A549 (cell line): ENCODE data around the gene CACNA2D2. TPM values are rescaled to one million over a fixed set of nuclear protein-coding genes. Genes with fewer than 3 reads are reported as not detected.

Source experiments
- ATAC-seq, 2 experiments: fragments of 200-7000 bp in 1 of 2; fragments of >200 bp in 1 of 2; cut with Nextera tagmentation in 1 of 2; cut with Tn5 transposase in 1 of 2; 3 replicates each; pipeline versions ENCODE4 v1.8.0 to v1.9.1; 2018 to 2020; ENCODE audit warnings: mild to moderate bottlenecking in 1 of 2, moderate library complexity in 1 of 2
- CTCF ChIA-PET: fragments of 300-600 bp; sonication (Branson Sonifier 250); formaldehyde crosslinking; extraction: SDS; loops from one replicate; lab custom pipeline; 2021; ENCODE audit warnings: antibody characterized with exemption, inconsistent platforms; lab: Yijun Ruan, JAX
- POLR2A ChIA-PET: fragments of 350-600 bp; formaldehyde crosslinking; extraction: SDS; loops from one replicate; lab custom pipeline; 2021; ENCODE audit warnings: antibody characterized with exemption, inconsistent platforms; lab: Yijun Ruan, JAX
- DNase-seq, 2 experiments: peaks; one replicate each; pipeline versions ENCODE4 v3.0.0 to v3.0.0-alpha.2; 2011 to 2016; ENCODE audit warnings: low read depth in 1 of 2, low spot score in 1 of 2
- FAIRE-seq: peaks from 2 replicates; lab custom pipeline; 2011; peaks lifted over from hg19 to GRCh38; lab: Jason Lieb, UNC
- H3K27ac ChIP-seq, 2 experiments: fragments of >200 bp; sonication (Bioruptor Twin); formaldehyde crosslinking; 3 replicates each; pipeline ENCODE4 v1.5.1; 2016 to 2017
- H3K4me1 ChIP-seq: fragments of >200 bp; sonication (Bioruptor Twin); formaldehyde crosslinking; 3 replicates; pipeline ENCODE4 v1.6.1; 2016
- H3K4me2 ChIP-seq: fragments of >200 bp; sonication (Bioruptor Twin); formaldehyde crosslinking; 3 replicates; pipeline ENCODE4 v1.6.1; 2016
- H3K4me3 ChIP-seq: fragments of >200 bp; sonication (Bioruptor Twin); formaldehyde crosslinking; 3 replicates; pipeline ENCODE4 v1.5.1; 2016
- H3K9me3 ChIP-seq: fragments of >200 bp; sonication (Bioruptor Twin); formaldehyde crosslinking; 3 replicates; pipeline ENCODE4 v1.6.1; 2016
- BHLHE40 ChIP-seq: IDR thresholded peaks from 2 replicates; pipeline ENCODE4 v1.6.1; 2012; ENCODE audit warnings: low read depth, low read length, inconsistent platforms
- CBX8 ChIP-seq: fragments of 200-600 bp; sonication (generic); IDR thresholded peaks from 2 replicates; pipeline ENCODE4 v1.6.1; 2016
- CEBPB ChIP-seq, 2 experiments: fragments of >200 bp in 1 of 2; sonication (Bioruptor Twin) in 1 of 2; formaldehyde crosslinking in 1 of 2; IDR thresholded peaks; 2 replicates each; pipeline ENCODE4 v1.6.1; 2012 to 2016
- EHMT2 ChIP-seq: fragments of 200-600 bp; sonication (generic); IDR thresholded peaks from 2 replicates; pipeline ENCODE4 v1.6.1; 2016; ENCODE audit warnings: antibody characterized with exemption, low read depth, mild to moderate bottlenecking, moderate library complexity
- ESRRA ChIP-seq: fragments of 150-350 bp; IDR thresholded peaks from 2 replicates; pipeline ENCODE4 v1.6.1; 2014; ENCODE audit warnings: mild to moderate bottlenecking, low read length, borderline replicate concordance
- FOSB ChIP-seq: fragments of 250-450 bp; sonication (Bioruptor Pico); IDR thresholded peaks from 2 replicates; pipeline ENCODE4 v1.5.0; 2020; ENCODE audit warnings: mild to moderate bottlenecking, moderate library complexity
- FOSL2 ChIP-seq, 2 experiments: fragments of 450-650 bp in 1 of 2; fragments of >200 bp in 1 of 2; sonication (Bioruptor Twin) in 1 of 2; formaldehyde crosslinking; IDR thresholded peaks; 2 replicates each; pipeline versions ENCODE4 v1.5.0 to v1.6.1; 2016 to 2020; ENCODE audit warnings: mild to moderate bottlenecking in 1 of 2, moderate library complexity in 1 of 2
- GATA3 ChIP-seq: IDR thresholded peaks from 2 replicates; pipeline ENCODE4 v1.6.1; 2012; ENCODE audit warnings: borderline replicate concordance
- HDAC2 ChIP-seq: fragments of 200-600 bp; sonication (generic); IDR thresholded peaks from 2 replicates; pipeline ENCODE4 v1.6.1; 2016
- JUNB ChIP-seq: fragments of >200 bp; sonication (Bioruptor Twin); formaldehyde crosslinking; IDR thresholded peaks from 2 replicates; pipeline ENCODE4 v1.6.1; 2016
- KDM5A ChIP-seq: fragments of 200-600 bp; sonication (generic); IDR thresholded peaks from 2 replicates; pipeline ENCODE4 v1.6.1; 2016; ENCODE audit warnings: antibody characterized with exemption, mild to moderate bottlenecking
- PHF8 ChIP-seq: fragments of 200-600 bp; sonication (generic); IDR thresholded peaks from 2 replicates; pipeline ENCODE4 v1.6.1; 2016; ENCODE audit warnings: low read depth, mild to moderate bottlenecking, antibody characterized with exemption, moderate library complexity, borderline replicate concordance
- POLR2A ChIP-seq: IDR thresholded peaks from 2 replicates; pipeline ENCODE4 v1.6.1; 2012; ENCODE audit warnings: mild to moderate bottlenecking, low read length
- POLR2AphosphoS2 ChIP-seq: conservative IDR thresholded peaks from 2 replicates; pipeline ENCODE4 v1.6.1; 2012; ENCODE audit warnings: low read length, improper control_type of control experiment, inconsistent platforms
- RAD21 ChIP-seq, 2 experiments: fragments of >200 bp in 1 of 2; sonication (Bioruptor Twin) in 1 of 2; formaldehyde crosslinking in 1 of 2; IDR thresholded peaks in 1 of 2; conservative IDR thresholded peaks in 1 of 2; 2 replicates in 1 of 2; 3 replicates in 1 of 2; pipeline ENCODE4 v1.6.1; 2012 to 2018; ENCODE audit warnings: inconsistent platforms in 1 of 2
- RARB ChIP-seq: fragments of 250-450 bp; sonication (Bioruptor Pico); IDR thresholded peaks from 2 replicates; pipeline ENCODE4 v1.8.0; 2021; ENCODE audit warnings: mild to moderate bottlenecking, moderate library complexity
- RCOR1 ChIP-seq: fragments of 150-350 bp; IDR thresholded peaks from 2 replicates; pipeline ENCODE4 v1.6.1; 2014; ENCODE audit warnings: antibody characterized with exemption, low read length, low read depth
- RFX5 ChIP-seq: fragments of 450-650 bp; IDR thresholded peaks from 2 replicates; pipeline ENCODE4 v1.7.1; 2014; ENCODE audit warnings: antibody characterized with exemption, mild to moderate bottlenecking, moderate library complexity
- SMC3 ChIP-seq: fragments of >200 bp; sonication (Bioruptor Twin); formaldehyde crosslinking; IDR thresholded peaks from 3 replicates; pipeline ENCODE4 v1.6.1; 2018; ENCODE audit warnings: inconsistent platforms
- SREBF2 ChIP-seq: fragments of 450-650 bp; IDR thresholded peaks from 2 replicates; pipeline ENCODE4 v1.6.1; 2014; ENCODE audit warnings: mild to moderate bottlenecking, moderate library complexity
- TP53 ChIP-seq: fragments of 250-450 bp; sonication (Bioruptor Pico); IDR thresholded peaks from 2 replicates; pipeline ENCODE4 v1.5.0; 2021; ENCODE audit warnings: mild to moderate bottlenecking, moderate library complexity
- USF2 ChIP-seq: fragments of 450-650 bp; IDR thresholded peaks from 2 replicates; pipeline ENCODE4 v1.6.1; 2014; ENCODE audit warnings: antibody characterized with exemption
- ZC3H11A ChIP-seq: fragments of 450-650 bp; IDR thresholded peaks from 2 replicates; pipeline ENCODE4 v1.6.1; 2014; ENCODE audit warnings: antibody characterized with exemption, mild to moderate bottlenecking
- ZSCAN20 ChIP-seq: fragments of 250-450 bp; sonication (Bioruptor Pico); IDR thresholded peaks from 2 replicates; pipeline ENCODE4 v1.8.0; 2022; ENCODE audit warnings: mild to moderate bottlenecking, moderate library complexity
- WGBS: methylation state at CpG from one replicate; pipeline ENCODE4 v1.1.6; 2017; ENCODE audit errors: missing lambda C conversion rate; 5-methylcytosine and 5-hydroxymethylcytosine counted together
- polyA plus RNA-seq, 4 experiments: library from polyadenylated mRNA; depleted of rRNA in 3 of 4; stranded (reverse); fragments of >200 nt; fragmentation: RNase III in 1 of 4; extraction: RNeasy Plus Mini Kit Qiagen cat#74134 plus additional on column Dnase treatment in 1 of 4; gene quantifications; 2 replicates in 3 of 4; 3 replicates in 1 of 4; pipeline ENCODE4 v1.2.3, GENCODE V29; 2011 to 2017
- TF ChIP-seq, protein P1 (sequence below): fragments of 150-350 bp; IDR thresholded peaks from 2 replicates; pipeline ENCODE4 v1.6.1; 2014; ENCODE audit warnings: low read depth, mild to moderate bottlenecking, low read length
- TF ChIP-seq, protein P2 (sequence below): fragments of >200 bp; sonication (Bioruptor Twin); formaldehyde crosslinking; IDR thresholded peaks from 3 replicates; pipeline ENCODE4 v1.6.1; 2016
- TF ChIP-seq, protein P3 (sequence below): IDR thresholded peaks from 2 replicates; pipeline ENCODE4 v1.6.1; 2012; ENCODE audit warnings: low read depth, borderline replicate concordance

CACNA2D2 gene
- polyA plus RNA-seq, 2 of the 4 experiments (the other 2 are of a cell fraction) = 0.21 to 0.75 TPM

DNA sequence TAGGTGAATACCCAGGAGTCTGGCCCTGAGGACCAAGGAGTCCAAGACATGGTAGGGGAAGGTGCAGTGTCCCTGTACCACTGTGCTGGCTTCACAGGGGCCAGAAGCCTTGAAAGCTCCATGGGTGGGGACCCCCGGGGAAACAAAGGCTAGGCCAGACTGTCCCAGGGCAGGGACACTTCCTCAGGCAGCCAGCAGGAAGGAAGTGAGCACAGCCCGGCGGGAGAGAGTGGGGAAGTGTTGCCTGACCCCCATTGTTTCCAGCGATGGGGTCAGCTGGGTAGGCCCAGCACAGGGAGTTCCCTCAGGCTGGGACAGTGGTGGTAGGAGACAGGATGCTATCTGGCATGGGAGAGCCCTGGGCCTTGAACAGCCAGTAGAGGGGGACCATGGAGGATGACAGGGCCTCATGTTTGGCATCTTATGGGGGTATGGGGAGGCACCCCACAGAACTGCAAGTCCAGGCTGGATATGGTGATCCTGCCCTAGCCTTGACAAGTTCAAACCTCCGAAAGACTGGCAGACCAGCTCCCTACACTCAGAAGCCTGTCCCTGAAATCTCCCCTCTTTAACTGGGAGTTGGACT, 179.7 kb downstream of the CACNA2D2 start:
- no peak for DNase-seq
- CTCF ChIA-PET = interaction anchor here (0.5 to 5.1 kb wide), 26 partner anchors 9 to 321 kb away, joined by 3 to 56 read pairs (median 5); partner anchors contain the start of genes GNAT1, HYAL1, HYAL3 and IFRD2
- Histone ChIP-seq H3K4me1 (peaks cover 26% of the 10 kb centered on the region), H3K27ac (no peak overlapping the region), H3K9me3 (no peaks in the 10 kb centered on the region), H3K4me2 (no peak overlapping the region), H3K4me3 (no peak overlapping the region)
- POLR2A ChIA-PET = interaction anchor here (1.0 kb wide), 1 partner anchor 14 kb away, joined by 4 read pairs; no protein-coding TSS in a partner anchor
- TF ChIP-seq, protein P1, sequence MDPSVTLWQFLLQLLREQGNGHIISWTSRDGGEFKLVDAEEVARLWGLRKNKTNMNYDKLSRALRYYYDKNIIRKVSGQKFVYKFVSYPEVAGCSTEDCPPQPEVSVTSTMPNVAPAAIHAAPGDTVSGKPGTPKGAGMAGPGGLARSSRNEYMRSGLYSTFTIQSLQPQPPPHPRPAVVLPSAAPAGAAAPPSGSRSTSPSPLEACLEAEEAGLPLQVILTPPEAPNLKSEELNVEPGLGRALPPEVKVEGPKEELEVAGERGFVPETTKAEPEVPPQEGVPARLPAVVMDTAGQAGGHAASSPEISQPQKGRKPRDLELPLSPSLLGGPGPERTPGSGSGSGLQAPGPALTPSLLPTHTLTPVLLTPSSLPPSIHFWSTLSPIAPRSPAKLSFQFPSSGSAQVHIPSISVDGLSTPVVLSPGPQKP = no peak
- TF ChIP-seq TP53 (CRISPR knock-in tag) (no peak), SREBF2 (no peak), POLR2AphosphoS2 (no peak), FOSB (CRISPR knock-in tag) (no peak), USF2 (no peak)
- FAIRE-seq = no peak
- no peak for ATAC-seq
- 100% methylated on average over 1 of the region's 5 CpGs for WGBS

- no peaks in the 10 kb centered on the region for H3K9me3 ChIP-seq
- H3K4me1 ChIP-seq = peaks cover 23% of the 10 kb centered on the region
- CTCF ChIA-PET = interaction anchor here (1.1 to 5.1 kb wide), 9 partner anchors 8 to 129 kb away, joined by 3 to 56 read pairs (median 9); partner anchors contain the start of genes HYAL3, IFRD2, LSMEM2 and NAA80
- TF ChIP-seq EHMT2 = no peak
- TF ChIP-seq ZSCAN20 = no peak
- TF ChIP-seq PHF8 = no peak
- TF ChIP-seq RCOR1 = no peak
- no peak for TF ChIP-seq JUNB
- no peak for TF ChIP-seq ZC3H11A
- TF ChIP-seq KDM5A = no peak
- no peak for TF ChIP-seq RARB (CRISPR knock-in tag)
- POLR2A ChIA-PET = interaction anchor here (1.0 kb wide), 1 partner anchor 14 kb away, joined by 4 read pairs; no protein-coding TSS in a partner anchor
- no peak overlapping the region for H3K4me3 ChIP-seq
- no peak for FAIRE-seq
- H3K4me2 ChIP-seq = no peak overlapping the region
- WGBS = 68% methylated on average over 3 of the region's 4 CpGs
- ATAC-seq = no peak
- H3K27ac ChIP-seq = no peak overlapping the region
- DNase-seq = no peak
These were observed 180.3 kb downstream of the CACNA2D2 start for GRCh38 chr3:50323092-50323600.

DNA sequence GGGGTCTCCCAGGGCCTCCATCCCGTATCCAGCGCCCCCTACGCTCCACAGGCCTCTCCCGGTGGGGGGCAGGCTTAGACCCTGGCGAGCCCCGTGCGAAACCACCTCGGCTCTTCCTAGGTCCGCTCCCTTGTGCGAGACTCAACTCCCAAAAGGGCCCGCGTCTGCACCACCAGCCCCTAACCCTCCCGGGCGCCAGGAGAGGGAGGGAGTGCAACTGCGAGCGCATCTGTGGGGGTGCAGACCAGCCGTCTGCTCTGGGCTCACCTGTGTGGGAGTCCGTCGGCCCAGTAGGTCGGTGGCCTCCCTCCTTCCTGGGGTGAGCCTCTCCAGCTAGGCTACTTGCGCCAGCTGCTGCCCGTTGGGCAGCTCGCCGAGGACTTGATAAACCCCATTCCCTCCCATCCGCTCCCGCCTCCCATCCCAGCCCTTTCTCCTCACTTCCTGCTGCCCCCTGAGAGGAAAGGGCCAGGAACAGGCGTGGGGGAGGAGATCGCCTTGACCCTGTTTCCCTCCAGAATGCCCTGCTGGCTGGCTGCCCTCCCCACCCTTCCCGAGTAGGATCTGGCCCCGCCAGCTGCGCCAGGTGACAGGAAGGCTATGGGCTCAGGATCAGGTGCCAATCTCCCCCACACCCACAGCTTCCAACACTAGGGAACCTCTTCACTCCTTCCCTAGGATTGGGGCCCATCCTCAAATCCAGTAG, 180.9 kb downstream of the CACNA2D2 start, which contains the start of gene HYAL2:
TSS of gene HYAL2 (minus strand) at position 360 of the 706 bp plus-strand sequence. CDS start 2,256 bp downstream, outside the sequence.
- peaks cover 27% of the 10 kb centered on the region for H3K4me1 ChIP-seq
- POLR2A ChIA-PET = no interaction called here
- WGBS = 93% methylated on average over 18 of the region's 31 CpGs

More for the DNA sequence above, 180.9 kb downstream of the CACNA2D2 start, which contains the start of gene HYAL2:
- DNase-seq (no peak), FAIRE-seq (no peak), ATAC-seq (no peak)
- TF ChIP-seq RFX5 (no peak), SREBF2 (no peak), ESRRA (no peak), RAD21 (conservative IDR thresholded peaks at IDR 0.05 in 1 of 2, IDR thresholded peaks at IDR 0.05 in 1 of 2) (no peak), CEBPB (IDR thresholded peaks at IDR 0.05) (no peak), POLR2A (no peak), CBX8 (no peak), HDAC2 (no peak), BHLHE40 (no peak), FOSL2 (IDR thresholded peaks at IDR 0.05) (no peak), FOSL2 (CRISPR knock-in tag; IDR thresholded peaks at IDR 0.05) (no peak), SMC3 (no peak), GATA3 (no peak)
- TF ChIP-seq, protein P2, sequence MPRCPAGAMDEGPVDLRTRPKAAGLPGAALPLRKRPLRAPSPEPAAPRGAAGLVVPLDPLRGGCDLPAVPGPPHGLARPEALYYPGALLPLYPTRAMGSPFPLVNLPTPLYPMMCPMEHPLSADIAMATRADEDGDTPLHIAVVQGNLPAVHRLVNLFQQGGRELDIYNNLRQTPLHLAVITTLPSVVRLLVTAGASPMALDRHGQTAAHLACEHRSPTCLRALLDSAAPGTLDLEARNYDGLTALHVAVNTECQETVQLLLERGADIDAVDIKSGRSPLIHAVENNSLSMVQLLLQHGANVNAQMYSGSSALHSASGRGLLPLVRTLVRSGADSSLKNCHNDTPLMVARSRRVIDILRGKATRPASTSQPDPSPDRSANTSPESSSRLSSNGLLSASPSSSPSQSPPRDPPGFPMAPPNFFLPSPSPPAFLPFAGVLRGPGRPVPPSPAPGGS = no peak
- TF ChIP-seq, protein P1 = no peak
- TF ChIP-seq, protein P3, sequence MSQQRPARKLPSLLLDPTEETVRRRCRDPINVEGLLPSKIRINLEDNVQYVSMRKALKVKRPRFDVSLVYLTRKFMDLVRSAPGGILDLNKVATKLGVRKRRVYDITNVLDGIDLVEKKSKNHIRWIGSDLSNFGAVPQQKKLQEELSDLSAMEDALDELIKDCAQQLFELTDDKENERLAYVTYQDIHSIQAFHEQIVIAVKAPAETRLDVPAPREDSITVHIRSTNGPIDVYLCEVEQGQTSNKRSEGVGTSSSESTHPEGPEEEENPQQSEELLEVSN = no peak
- Histone ChIP-seq H3K4me3 (peak within 1 kb of the TSS; percentile 65), H3K27ac (peak within 1 kb of the TSS; percentile 99 to 100), H3K9me3 (no peaks in the 10 kb centered on the region), H3K4me2 (peak within 1 kb of the TSS; percentile 98)
- CTCF ChIA-PET = interaction anchor here (1.1 to 5.1 kb wide), 5 partner anchors 12 to 96 kb away, joined by 3 to 56 read pairs (median 12); partner anchors contain the start of genes HYAL3 and NAA80
